ENCODE measurements around the gene TRAF3IP1.
"Not testable (repeated sequence)": the region's sequence is repeated elsewhere in the genome, so short reads cannot be mapped to it uniquely, and the experiment has no call there.

TRAF3IP1 gene

DNA sequence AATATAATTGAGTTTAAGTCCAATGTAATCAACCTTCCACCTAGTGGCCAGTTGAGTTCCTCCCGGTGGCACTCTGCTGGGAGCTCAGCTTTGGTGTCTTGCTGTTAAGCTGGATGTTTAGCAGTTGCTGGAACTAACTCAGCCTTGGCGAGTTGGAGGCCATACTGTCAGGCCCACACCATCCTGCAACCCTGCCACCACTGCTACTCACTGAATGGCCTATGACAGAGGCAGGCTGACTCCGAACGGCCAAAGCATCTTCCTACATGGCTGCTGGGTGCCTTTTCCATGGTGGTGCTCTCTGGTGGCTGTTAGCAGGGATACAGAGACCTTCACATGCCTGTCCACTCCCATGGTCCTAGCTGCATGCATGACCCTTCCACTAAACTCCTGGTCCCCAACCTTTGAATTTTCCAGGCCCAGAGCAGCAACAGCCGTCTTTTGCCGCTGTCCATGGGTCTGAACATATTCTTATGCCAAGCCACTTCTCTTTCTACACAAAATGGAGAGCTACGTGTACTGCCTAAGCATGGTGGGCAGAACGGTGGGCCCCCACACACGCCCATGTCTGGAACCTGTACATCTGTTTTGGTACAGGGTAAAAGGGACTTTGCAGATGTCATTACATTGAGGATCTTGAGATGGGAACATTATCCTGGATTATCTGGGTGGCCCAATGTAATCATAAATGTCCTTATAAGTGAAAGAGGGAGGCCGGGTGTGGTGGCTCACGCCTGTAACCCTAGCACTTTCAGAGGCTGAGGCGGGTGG, 15.0 kb upstream of the TRAF3IP1 start:
- in situ Hi-C loops (cut with HindIII; ENCODE audit: low sequenced_read_pairs), result no loop called here

DNA sequence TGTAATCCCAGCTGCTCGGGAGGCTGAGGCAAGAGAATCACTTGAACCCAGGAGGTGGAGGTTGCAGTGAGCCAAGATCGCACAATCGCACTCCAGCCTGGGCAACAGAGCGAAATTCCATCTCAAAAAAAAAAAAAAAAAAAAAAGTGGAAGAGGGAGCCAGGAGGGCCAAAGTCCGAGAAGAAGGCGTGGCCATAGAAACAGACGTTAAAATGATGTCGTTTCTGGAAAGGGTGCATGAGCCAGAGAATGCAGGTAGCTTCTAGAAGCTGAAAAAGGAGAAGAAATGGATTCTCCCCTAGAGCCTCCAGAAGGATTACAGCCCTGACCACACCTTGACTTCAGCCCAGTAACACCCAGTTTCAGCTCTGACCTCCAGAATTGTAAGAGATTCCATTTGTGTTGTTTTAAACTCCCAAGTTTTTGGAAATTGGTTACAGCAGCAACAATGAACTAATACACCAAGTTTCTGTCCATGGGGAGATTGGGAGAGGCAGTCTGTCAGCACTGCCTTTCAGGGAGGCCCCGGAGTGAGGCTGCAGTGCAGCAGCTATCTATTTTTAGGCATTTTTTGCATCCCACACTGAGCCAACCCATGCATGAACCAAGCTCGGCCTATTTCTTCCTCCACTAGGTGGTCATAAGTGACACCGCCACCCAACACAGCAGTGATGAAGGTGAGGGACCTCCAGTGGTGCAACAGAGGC, 14.2 kb upstream of the TRAF3IP1 start:
- in situ Hi-C loops (cut with HindIII; ENCODE audit: low sequenced_read_pairs), result no loop called here

DNA sequence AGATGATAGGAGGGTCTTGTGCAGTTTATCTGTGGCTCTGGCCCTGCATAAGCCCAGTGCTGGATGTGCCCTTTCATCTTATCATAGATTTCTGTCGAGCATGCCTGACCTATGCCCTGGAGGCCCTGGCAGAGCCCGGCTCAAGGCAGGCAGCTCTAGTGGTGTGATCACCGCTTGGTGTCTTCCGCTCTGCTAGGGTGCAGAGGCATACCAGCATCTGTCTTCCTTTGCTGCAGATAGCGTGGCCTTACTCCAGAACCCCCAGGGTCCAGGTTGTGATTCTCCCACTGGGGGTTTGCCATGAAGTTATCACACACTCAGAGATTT, 13.7 kb upstream of the TRAF3IP1 start:
- in situ Hi-C loops (cut with HindIII; ENCODE audit: low sequenced_read_pairs), result no loop called here

DNA sequence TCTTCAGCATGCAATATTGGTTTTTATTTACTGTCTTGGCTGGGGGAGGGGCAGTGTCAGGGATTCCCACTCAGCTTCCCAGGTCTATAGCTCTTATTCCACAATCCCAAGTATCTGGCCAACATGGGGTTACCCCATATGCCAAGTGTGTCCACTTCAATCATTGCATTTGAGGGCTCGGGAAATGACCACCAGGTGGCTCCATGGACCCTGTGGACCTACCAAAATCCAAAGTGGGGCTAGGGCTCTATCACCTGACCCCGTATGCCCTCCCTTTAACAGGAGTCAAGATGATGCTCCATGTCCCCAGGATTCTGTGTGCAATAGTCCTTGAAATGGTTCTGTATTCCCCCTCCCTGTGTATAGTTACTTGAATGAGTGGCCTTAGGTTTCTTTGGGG, 12.1 kb upstream of the TRAF3IP1 start:
- in situ Hi-C loops (cut with HindIII; ENCODE audit: low sequenced_read_pairs), result no loop called here

DNA sequence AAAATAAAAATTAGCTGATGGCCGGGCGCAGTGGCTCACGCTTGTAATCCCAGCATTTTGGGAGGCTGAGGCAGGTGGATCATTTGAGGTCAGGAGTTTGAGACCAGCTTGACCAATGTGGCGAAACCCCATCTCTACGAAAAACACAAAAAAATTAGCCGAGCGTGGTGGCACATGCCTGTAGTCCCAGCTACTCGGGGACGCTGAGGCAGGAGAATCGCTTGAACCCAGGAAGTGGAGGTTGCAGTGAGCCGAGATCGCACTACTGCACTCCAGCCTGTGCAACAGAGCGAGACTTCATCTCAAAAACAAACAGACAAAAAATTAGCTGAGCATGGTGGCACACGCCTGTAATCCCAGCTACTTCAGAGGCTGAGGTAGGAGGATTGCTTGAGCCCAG, 9.6 kb upstream of the TRAF3IP1 start:
- in situ Hi-C loops (cut with HindIII; ENCODE audit: low sequenced_read_pairs), result not testable (repeated sequence)

DNA sequence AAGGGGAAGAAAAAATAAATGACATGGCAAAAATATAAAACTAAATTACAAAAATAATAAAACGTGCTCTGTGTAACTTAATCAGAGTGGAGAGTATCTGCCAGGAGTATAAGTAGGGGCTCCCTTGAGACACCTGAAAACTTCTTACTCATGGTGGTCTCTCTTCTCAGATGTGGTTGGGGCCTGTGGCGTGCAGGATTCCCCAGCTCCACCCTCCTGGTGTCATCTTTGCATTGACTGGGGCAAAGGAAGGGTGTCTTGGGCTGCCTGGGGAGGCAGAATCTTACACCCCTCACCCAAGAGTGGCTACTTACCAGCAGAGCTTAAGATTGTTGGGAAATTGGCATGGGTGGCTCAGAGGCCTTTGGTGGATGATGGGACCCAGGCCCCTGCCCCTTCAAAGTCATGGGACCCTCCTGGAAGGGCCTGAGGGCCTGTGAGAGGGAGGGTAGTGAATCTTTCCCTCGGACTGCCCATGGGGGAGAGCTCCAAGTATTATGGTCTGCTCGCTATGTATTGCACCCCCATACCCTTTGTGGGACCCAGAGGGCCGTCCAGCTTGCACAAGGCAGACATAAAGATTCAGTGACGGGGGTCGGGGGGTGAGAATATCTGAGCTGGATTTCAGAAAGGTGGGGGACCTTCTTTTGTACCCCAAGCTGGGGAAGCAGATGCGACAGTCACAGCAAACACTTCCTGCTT, 6.9 kb upstream of the TRAF3IP1 start:
- in situ Hi-C loops (cut with HindIII; ENCODE audit: low sequenced_read_pairs), result no loop called here

DNA sequence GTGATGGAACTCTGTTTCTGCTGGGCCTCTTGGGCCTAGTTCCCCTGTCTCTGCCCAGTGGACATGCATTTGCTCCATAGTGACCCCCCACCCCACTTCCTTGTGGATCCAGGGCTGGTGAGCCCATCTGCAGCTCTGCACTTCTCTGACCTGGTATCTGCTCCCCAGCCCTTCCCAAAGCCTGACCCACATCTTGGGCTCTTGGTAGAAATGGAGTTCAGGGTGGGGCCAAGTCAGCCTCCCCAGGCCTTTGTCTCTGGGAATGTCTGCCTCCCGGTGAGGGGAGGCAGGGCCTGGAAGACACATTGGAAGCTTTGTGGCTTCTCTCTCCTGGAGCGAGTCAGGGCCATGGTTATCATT, 6.3 kb upstream of the TRAF3IP1 start:
- in situ Hi-C loops (cut with HindIII; ENCODE audit: low sequenced_read_pairs), result no loop called here

DNA sequence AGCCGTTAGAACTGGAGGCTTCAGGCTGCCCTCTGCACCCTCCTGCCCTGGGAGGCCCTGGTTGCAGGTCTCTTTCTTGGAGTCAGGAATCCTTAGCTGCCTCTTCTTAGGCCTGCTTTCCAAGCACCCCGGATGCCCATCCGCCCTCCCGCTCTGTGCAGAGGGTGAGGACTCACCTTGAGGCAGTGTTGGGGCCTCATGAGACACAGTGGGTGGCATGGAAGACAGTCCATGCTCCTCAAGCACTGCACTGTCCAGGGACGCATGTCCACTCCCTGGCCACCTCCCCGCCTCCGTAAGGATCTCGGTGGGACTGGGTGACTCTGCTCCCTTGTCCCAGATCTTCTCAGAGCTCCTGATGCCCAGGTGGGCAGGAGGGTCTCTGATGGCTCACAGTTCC, 5.7 kb upstream of the TRAF3IP1 start:
- in situ Hi-C loops (cut with HindIII; ENCODE audit: low sequenced_read_pairs), result no loop called here

DNA sequence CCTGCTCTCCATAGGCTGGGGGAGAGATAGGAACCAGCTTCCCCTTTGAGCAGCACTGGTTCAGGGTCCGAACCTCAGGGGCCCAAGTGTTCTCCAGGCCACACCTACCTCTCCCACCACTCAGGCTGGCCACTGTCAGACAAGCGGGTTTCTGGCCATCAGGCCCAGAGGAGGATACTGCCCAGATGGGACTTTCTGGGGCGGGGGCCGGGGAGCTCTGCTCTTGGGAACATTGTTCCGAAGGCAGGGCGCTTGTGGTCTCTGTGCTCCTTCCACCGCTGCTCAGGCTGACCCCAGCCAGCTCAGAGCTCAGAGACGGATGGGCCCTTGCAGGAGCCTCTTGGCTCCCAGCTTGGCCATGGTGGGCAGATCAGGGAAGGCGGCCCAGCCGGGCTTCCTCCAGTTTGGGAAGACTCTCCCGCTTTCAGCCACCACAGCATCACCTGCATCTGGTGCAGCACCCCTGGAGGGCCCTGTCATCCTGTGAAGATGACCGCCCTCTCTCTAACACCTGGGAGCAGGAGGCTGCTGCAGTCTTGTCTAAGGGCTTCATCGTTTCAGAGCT, 5.2 kb upstream of the TRAF3IP1 start:
- in situ Hi-C loops (cut with HindIII; ENCODE audit: low sequenced_read_pairs), result no loop called here

DNA sequence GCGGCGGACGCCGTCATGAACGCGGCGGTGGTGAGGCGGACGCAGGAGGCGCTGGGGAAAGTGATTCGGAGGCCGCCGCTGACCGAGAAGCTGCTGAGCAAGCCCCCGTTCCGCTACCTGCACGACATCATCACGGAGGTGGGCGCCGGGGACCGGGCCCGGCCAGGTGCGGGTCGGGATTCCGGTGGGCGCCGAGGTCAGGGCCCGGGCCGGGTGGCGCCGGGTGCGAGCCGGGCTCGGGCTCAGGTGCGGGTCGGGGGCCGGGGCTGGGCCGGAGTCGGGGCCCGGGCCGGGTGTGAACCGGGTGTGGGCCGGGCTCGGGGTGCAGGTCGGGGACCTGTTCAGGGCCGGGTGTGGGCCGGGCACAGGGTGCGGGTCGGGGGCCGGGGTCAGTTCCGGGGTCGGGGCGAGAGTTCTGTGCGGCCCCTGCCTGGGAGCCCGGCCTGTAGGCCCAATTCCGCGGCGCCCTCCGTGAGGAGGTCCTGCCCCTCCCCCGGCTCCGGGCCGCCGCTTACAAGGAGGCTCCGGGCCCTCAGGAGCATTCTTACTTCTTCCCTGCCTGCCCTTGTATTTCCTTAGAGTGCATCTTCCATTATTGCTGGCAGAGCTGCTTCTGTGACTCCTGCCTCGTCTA, 447 bp downstream of the TRAF3IP1 start:
- in situ Hi-C loops (cut with HindIII; ENCODE audit: low sequenced_read_pairs), result no loop called here

DNA sequence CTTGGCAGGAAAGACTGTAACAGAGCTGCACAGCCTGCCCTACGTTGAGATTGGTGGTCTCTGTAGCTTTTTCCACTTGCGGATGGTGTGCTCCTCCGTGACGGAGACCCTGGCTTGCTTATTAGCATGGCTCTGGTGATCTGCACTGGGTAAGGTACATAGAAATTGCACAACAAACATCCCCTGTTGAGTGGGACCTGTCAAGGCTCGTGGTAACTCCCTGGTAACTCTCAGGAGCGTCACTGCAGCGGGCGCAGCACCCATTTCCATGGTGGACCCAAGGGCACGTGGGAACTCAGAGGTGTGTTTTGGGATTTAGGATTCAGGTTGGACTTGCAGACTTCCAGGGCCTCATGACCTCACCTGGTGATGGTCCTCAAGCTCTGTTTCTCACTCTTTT, 1.1 kb downstream of the TRAF3IP1 start:
- in situ Hi-C loops (cut with HindIII; ENCODE audit: low sequenced_read_pairs), result no loop called here

DNA sequence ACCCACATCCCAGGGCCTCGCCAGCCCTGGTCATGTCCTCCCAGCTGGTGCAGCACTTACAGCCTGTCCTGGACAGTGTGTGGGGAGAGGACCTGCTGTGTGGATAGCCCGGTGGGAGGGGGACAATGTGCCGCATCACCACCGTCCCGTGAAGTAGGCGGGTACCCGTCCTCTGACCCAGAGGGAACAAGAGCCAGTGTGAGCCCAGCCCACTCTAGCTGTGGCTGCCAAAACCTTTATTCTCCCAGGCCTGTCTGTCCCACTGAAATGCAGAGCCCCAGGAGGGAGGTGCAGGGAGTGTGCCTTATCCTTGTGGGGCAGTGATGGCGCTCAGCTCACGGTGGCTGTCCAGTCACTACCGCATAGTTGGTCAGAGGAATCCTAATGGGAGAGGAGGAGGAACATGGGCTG, 1.7 kb downstream of the TRAF3IP1 start:
- in situ Hi-C loops (cut with HindIII; ENCODE audit: low sequenced_read_pairs), result no loop called here

DNA sequence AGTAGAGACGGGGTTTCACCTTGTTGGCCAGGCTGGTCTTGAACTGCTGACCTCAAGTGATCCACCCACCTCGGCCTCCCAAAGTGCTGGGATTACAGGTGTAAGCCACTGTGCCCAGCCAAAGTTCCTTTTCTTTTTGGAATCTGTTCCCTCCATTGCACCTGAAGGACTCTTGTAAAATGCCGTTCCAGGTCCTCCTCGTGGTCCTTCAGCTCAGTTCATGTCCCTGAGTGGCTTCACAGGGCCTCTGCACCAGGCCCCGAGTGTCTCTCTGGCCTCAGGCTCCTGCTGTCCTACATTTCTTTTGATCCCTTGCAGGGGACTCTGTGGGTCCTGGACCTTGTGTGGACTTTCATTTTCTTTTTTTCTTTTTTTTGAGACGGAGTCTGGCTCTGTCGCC, 3.9 kb downstream of the TRAF3IP1 start:
- in situ Hi-C loops (cut with HindIII; ENCODE audit: low sequenced_read_pairs), result not testable (repeated sequence)

DNA sequence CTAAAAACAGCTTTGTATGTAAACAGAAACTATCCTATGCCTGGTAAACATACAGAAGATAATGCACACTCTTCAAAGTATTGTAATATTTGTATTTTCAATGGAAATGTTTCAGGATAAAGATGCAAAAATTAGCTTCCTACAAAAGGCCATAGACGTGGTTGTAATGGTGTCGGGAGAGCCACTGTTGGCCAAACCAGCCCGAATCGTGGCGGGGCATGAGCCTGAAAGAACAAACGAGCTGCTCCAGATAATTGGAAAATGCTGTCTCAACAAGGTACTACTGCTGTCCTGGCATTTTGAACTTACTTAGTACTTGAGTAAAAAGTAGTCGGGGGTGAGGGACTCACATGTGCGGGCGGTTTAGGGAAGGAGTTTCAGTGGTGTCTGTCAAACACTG, 5.4 kb downstream of the TRAF3IP1 start:
- in situ Hi-C loops (cut with HindIII; ENCODE audit: low sequenced_read_pairs), result no loop called here

DNA sequence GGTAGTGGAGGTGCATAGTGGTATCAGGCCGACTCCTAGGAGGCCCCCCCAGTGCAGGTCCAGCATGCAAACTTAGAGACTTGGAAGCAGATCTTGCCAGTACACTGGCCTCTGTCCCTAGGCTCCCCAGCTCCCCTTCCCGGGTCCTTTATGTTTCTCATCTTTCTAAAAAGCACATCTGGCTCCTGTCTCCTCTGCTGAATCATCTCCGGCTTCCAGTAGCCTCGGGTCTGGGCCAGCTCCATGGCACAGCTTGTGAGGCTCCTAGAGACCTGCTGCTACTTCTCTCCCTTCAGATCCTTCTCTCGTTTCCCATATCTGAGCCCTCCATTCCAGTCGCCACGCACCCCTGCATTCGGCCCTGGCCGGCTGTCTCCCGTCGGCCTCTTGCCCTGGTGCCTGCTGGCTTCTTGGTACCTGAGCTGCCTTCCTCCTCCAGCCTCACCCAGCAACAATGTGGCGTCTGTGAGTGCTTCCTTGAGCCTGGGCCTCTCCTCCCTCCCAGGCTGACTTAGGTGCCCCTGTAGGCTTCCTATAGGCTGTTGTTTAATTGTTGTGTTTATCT, 6.6 kb downstream of the TRAF3IP1 start:
- in situ Hi-C loops (cut with HindIII; ENCODE audit: low sequenced_read_pairs), result no loop called here

DNA sequence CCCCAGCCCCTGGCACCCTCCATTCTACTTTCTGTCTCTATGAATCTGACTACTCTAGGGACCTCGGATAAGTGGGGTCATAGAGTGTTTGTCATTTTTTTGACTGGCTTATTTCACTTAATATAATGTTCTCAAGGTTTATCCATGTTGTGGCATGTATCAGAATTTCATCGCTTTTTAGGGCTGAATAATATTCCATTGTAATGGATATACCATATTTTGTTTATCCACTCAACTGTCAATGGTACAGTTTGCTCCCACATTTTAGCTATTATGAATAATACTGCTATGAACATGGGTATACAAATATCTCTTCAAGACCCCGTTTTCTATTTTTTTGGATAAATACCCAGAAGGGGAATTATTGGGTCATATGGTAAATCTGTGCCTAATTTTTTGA, 7.4 kb downstream of the TRAF3IP1 start:
- in situ Hi-C loops (cut with HindIII; ENCODE audit: low sequenced_read_pairs), result no loop called here

DNA sequence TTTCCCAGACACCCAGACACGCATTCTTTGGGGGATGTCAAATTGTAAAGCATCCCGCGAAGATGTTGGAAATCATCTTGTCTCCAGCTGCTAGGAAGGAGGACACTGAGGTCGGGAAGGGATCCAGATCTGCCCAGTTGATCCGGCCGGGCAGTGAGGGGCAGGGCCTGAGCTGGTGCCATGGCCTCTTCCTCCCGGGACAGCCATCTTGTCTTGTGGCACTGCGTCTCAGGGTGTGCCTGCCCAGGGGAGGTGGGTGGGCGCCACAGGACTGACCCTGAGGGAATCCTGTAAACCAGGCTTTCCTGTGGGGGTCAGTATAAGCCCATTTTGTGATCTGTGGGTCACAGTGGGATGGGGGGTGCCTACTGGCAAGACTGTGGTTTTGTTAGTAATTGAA, 10.1 kb downstream of the TRAF3IP1 start:
- in situ Hi-C loops (cut with HindIII; ENCODE audit: low sequenced_read_pairs), result no loop called here

DNA sequence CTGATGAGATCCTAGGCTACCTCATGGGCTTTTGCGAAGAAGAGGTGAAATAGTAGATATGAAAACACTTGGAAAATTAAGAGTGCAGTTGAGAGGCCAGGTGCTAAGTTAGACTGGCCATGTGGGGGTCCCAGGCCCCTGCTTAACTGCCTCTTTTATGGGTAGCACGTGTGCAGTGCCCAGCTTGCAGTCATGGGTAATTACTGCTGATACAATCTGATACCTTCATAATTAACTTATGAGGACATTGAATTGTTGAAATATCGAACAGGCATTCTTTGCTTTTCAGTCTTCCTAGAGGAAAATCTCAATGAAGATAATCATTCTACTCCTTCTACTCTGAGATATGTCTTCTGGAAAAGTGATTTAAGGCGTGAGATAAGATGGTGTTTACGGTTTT, 11.6 kb downstream of the TRAF3IP1 start:
- in situ Hi-C loops (cut with HindIII; ENCODE audit: low sequenced_read_pairs), result no loop called here

DNA sequence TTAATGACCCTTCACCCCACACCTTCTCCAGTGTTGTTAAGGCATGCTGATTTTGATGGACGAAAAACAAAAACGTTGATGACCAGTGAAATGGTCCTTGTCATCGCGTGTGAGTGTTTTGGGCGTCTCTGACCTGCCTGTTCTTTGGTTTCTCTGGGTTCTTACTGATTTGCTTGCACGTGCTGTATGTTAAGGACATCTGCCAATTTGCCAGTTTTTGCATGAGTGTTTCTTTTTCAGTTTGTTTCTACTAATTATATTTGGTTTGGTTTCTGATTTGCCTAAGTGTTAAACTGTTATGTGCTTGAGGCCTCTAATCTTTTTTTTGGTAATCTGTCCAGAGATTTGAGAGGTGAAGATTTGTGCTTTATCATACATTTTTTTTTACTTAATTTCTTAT, 14.6 kb downstream of the TRAF3IP1 start:
- in situ Hi-C loops (cut with HindIII; ENCODE audit: low sequenced_read_pairs), result no loop called here

DNA sequence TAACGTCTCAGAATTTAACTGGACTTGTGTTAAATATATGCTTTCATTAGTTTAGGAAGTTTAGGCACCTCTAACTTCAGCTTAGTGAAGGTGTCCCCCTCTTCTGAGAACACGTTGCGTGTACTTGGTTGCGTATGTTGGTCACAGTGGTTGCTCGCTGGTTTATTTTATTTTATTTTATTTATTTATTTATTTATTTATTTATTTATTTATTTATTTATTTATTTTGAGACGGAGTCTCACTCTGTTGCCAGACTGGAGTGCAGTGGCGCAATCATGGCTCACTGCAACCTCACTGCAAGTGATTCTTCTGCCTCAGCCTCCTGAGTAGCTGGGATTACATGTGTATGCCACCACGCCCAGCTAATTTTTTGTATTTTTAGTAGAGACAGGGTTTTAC, 15.3 kb downstream of the TRAF3IP1 start:
- in situ Hi-C loops (cut with HindIII; ENCODE audit: low sequenced_read_pairs), result not testable (repeated sequence)

DNA sequence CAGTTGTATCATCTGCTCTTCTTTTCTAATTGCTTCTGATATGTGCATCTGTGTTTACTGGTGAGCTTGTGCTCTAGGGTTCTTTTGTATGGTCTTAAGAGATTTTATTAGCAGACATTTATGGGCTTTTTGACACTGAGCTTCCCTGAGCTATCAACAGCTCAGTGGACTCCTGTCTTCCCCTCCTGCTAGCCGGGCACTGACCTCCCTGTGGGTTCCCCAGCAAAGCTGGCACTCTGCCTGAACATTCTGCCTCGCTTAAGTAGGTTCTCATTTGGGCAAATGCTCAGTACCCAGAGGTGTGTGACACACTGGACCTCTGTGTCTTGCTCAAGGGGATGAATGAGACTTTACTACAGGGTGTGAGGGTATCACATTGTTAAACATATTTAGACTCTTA, 15.8 kb downstream of the TRAF3IP1 start:
- in situ Hi-C loops (cut with HindIII; ENCODE audit: low sequenced_read_pairs), result no loop called here

All from endothelial cell of hepatic sinusoid (primary cell).